Measurements from ENCODE around the gene HES2.
"Not testable (repeated sequence)": the region's sequence is repeated elsewhere in the genome, so short reads cannot be mapped to it uniquely, and the experiment has no call there.

Gene HES2

GRCh38 chr1:6435129-6435528 is 15.4 kb upstream of the HES2 start:
- DNase-seq = no peak

DNA sequence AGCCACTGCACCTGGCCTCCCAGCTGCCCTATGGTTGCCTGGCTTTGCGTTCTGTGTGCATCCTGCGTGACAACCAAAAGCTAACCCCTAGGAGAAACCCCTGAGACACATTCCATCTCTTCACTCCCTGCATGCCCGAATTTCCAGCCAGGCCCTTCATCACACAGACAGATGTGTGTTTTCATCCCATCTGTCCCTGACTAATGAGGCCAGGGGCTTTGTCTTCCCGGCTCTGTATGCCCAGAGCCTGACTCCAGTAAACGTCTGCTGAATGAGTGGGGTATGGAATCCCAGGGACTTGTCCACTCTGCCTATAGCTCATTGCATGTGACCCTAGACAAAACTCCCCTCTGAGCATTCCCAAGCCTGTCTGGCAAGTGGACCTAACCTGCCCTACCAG is 14.5 kb upstream of the HES2 start:
- no peak for DNase-seq

DNA sequence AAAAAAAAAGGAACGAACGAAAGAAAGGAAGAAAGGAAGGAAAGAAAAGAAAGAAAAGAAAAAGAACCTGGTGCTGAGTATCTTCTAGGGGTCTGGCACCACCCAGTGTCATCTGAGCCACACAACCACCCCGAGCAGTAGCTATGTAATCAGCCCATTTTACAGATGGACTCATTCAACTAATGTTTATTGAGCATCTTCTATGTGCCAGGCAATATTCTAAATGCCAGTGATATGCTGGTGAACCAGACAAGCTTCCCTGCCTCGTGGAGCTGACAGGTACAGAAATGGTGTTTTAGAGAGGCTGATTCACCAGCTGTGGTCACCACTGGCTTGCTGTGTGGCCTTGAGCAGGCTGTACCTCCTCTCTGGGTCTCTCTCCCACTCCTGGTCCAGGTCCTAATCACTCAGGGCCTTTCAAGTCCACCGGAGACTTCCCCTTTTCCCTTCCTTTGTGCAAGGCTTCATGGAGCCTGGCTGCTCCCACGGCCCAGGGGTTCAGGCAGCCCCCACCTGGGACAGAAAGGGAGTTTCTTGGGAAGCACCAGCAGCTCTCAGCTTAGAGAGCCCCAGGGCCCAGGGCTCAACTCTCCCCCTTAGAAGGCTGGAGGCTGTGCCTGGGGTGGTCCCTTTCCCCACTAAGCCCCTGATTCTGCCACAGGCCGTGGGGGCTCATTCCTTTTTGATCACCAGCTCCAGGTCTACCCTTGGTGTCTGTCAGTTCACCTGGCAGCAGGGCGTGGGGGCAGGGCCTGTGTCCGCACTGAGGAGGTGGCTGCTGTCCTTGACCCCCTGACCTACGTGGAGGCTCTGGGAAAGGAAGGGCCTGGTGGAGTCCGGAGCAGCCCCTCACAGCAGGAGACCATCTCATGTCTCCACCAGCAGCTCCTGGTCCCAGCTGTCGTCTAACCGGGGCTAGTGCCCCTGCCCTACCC is 12.2 kb upstream of the HES2 start:
- not testable (repeated sequence) for DNase-seq

DNA sequence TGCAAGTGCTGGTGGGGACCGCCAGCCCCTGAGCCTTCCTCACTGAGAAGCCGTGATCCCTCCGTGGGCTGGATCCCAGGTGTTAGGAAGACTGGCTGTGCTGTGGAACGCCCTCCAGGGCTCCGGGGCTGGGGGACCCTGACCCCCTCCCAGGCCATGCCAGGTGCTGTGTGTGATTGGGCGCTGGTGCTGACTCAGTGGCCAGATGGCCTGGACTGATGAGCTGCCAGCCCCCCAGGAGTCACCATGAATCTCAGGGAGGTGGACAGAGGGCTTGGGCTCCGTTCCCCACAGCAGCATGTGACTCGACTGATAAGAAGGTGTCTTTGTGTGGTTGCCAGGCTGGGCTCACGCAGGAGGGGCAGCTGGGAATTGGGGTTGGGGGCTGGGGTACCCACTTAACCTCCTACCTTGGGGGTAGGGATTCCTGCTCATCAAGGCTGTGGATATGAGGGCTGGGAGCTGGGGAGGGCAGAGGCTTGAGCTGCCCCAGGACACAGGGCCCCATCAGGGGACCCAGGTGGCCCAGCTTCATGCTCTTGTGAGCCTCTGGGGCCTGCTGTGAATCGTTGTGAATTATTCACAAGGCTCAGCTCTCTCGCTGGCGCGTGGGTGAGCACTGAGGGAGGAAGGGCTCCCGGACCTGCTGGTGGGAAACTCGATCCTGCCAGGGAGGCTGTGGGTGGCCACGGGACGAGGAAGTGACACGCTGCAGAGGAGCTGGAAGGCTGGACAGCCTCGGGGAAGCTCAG is 10.1 kb upstream of the HES2 start:
- DNase-seq = not testable (repeated sequence)

GRCh38 chr1:6428453-6428852 is 8.7 kb upstream of the HES2 start:
- DNase-seq = not testable (repeated sequence)

DNA sequence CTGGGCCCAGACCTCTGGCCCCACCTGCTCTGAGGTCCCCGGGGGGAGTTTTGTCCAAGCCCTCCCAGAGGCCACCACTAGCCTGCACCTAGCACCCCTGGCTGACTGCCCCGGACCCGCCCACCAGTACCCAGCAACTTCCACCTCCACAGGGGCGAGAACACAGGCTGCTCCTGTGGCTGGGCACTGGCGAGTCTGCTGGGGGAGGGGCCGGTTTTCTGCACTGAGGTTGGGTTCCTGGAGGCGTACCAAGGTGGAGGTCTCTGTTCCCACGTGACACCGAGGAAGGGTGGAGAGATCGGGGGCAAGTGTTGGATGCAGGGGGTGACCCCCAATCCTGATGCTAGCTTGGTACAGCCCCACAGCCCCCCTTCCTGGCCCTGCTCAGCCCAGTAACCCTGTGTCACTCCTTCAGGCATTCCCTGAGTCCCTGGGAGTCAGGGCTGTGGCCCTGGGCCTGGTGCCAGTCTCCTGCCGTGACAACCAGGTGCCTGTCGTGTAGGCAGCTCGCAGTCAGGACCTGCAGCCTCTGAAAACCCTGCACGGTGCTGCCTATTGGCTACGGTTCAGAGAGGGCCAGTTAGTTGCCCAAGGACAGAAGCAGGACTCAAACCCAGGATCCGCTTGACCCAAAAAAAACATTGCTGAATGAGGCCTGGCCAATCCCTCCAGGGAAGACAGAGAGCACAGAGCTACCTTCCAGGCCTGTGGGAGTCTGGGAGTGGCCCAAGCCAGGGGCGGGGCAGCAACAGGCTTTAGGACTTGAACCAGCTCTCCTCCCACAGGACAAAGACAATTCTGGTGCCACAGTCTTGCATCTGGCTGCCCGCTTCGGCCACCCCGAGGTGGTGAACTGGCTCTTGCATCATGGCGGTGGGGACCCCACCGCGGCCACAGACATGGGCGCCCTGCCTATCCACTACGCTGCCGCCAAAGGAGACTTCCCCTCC is 8.0 kb upstream of the HES2 start:
- no peak for DNase-seq

- no peak for DNase-seq
Measured at GRCh38 chr1:6426972-6427350, 7.2 kb upstream of the HES2 start.

DNA sequence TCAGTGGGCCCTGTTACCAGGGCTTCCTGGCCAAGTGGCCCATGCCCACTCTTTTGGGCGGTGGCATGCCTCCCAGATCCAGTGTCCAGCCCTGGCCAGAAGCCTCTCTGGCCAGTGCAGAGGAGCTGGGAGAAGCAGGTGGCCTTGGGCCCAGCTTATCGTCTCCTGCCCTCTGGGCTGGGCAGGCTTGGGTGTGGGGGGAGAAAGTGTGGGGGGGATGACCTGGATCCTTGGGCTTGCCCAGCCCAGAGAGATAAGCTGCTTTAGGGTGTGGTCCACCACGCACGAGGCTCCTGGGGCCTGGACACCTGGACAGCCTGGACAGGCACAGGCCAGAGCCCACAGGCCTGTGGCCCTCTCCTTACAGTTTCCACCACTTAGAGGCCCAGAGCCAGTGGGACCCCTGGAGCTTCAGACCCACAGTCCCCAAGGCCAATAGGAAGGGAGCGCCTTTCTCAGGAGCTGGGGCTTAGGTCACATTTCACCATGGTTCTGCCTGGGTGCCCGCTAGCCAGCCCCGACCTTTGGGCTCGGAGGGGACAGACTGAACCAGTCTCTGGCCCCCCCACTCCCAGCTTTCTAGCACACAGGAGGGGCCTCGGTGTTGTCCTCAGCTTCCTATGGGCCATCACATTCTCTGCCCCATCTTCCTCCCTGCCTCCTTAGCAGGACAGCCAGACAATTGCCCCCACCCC is 6.7 kb upstream of the HES2 start:
- no peak for DNase-seq

DNA sequence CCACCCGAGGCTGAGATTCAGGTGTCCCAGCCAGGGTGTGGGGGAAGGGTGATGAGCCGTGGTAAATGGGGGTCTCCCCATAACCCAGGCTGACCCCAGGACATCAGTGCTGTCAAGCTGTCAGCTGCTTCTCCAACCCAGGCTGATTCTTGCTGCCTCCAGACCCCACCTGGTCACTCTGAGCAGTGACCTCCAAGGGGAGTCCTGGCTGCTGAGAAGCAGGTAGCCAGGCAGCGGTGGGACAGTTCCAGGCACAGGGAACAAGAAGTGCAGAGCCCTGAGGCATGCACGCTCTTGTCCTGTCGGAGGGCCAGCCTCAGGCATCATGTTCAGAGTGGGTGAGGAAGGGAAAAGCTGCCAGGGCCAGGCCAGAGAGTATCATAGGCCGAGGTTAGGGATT is 5.9 kb upstream of the HES2 start:
- no peak for DNase-seq

- DNase-seq = peak in 1 of 2 donors; percentile 13
Measured at GRCh38 chr1:6424619-6425593, 5.2 kb upstream of the HES2 start, which contains the start of gene ESPN. ESPN (plus strand) TSS chr1:6424776; CDS start chr1:6424956, 180 bp downstream.

DNA sequence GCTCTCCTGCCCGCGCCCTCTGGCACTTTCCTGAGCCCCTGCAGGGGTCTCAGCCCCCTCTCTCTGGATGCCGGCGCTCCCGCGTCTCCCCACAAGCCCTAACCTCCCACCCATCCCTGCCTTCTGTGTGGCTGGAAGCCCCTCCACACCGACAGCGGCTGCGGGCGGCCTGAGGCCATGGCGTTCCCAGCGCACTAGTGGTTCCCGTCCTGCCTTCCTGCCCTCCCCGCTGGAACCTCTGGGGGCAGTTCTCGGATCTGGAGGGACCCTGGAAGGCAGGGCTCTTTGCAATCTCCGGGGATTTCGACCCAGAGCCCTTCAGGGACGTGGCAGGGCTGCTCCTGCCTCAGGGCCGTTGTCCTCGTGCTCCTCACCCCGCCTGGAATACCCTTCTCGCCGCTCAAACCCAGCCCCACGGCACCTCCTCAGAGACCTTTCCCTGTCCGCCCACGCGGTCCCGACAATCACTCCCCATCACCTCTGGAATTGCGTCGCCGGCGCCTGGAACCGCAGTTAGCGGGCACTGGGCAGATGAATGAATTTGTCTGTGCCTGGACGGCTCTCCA is 4.4 kb upstream of the HES2 start:
- DNase-seq = peak in 1 of 2 donors; percentile 13

DNA sequence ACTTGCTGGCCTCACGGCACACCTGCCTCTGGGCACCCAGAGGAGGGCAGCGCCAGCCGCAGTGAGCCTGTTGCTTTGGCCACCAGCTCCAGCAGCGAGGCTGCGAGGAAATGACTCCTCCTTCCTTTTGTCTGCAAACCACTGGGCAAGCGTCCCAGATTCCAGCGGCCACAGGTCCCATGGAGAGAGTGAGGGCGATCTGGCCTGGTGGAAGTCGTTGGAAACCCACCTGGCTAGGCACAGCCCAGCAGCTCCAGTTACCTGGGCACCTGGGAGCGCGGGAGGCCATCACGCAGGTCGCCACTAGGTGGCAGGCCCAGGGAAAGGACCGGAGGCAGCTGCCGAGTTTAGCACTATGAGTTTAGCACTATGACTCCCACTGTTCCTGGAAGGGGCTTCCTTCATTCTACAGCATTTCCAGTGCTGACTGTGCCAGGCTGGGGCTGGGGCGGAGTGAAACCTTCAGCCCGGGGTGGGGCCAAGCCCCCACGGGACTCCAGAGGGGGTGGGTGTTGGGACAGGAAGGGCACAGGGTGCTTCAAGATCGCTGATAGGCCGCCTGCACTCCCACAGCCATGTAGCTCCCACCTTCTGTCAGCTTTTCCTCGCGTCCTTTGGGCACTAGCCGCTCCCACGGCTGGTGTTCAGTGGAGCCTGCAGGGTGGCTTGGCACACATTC is 3.7 kb upstream of the HES2 start:
- DNase-seq = peak; percentile 61 to 71

DNA sequence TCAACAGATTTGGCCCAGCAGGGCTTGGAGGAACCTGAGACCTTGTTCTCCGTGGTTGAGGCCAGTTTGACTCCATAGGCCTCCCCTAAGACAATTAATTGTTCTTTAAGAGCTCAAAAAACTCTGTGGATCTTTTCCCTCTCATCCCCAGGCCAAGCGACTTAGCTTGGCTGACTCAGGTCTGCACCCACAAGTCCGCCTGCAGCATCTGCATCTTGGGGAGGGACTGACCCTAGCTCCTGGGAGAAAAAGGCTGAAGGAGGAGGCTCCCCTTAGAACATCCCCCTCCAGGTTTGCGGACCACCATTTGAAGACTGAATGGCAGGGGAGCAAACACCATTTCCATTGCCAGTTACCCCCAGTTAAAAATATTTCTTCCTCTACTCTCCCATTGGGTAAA is 1.5 kb upstream of the HES2 start:
- DNase-seq = no peak

DNA sequence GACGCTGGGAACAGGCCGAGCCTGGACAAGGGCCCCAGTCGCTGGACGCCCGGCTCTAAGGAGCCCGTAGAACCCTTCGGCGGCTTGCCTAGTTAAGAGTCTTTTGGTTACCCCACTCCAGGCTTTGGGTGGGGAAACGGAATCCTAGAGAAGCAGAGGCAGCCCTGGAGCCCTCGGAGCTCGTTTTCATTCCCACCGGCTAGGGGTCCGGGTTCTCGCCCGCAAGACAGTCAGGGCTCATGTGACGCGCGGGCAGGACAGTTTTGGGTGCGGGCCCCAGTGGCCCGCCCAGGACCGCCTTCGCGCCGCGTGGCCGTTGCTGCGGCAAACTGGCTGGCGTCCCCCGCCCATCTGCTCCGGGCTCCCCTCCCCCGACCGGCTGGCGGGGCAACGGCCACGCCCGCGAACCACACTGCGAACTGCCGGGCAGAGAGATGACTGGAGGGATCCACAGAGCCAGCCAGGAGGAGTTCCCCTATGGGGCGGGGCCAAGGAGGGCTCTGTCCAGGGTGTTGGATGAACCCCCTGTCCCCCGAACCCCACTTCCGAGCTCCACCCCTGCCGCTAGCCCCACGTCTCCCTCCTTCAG is 829 bp upstream of the HES2 start:
- no peak for DNase-seq

DNA sequence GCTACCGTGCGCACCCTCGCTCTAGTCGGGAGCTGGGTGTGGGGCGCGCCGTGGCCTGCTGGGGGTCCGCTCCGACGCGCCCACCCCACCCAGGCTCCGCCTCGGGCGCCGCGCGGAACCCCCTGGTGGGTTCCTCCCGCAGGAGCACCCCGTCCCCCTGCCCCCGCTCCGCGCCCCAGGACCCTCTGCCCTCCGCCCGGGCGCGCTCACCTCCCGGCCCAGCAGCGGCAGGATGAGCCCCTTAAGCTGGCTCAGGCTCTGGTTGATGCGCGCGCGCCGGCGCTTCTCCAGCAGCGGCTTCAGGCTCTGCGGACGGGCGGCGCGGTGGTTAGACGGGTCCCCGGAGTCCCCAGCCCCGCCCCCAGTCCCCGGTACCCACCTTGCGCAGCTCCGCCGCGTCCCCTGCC is 319 bp downstream of the HES2 start:
- DNase-seq = no peak

GRCh38 chr1:6418668-6419396 is 887 bp downstream of the HES2 start:
- DNase-seq = no peak

DNA sequence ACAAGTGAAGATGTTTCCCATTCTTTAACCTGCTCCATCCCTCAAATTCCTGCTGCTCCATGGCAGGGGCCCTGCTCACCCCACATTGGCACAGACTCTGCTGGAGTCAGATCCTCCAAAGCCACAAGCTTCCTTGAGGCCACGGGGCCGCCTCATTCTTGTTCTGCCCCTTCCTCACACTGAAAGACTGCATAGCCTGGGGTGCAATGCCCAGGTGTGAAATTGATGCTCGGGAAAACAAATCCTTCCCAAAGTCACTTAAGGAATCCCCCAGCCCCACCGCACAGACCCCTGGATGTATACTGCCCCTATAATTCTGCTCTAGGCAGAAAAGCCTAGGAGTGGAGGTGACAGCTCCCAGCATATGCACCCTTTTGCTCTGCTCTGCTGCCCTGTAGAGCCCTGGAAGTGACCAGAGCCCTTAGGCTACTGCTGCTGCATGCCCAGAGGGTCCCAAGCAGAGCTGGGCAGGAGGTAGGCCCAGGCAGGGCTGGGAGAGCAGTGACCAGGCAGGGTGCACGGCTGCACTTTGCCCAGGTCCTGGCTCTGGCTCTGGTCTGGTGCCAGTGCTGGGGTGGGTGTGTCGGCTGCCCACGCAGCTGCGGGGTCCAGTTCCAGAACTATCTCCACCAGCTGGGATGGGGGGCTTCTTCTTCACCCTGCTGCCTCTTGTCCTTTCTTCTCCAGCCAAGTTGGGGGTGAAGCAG is 1.6 kb downstream of the HES2 start:
- DNase-seq = no peak

- no peak for DNase-seq
Measured at GRCh38 chr1:6416906-6417305, 2.8 kb downstream of the HES2 start.

All from CD4-positive, alpha-beta T cell treated with Interleukin-4 for 1 hour (primary cell).